Peyer's patch (tissue), 4 donors: ENCODE data around the gene ALDH4A1.

Experiments used
- CTCF ChIP-seq, 6 experiments: fragments of 450-650 bp in 4 of 6; fragments of 200-600 bp in 2 of 6; sonication (generic) in 1 of 6; IDR thresholded peaks; one replicate each; pipeline ENCODE4 v1.5.1; 2017 to 2019; ENCODE audit warnings: antibody characterized with exemption in 6 of 6, mild to moderate bottlenecking in 3 of 6, moderate library complexity in 1 of 6
- POLR2A ChIP-seq, 2 donors: fragments of 450-650 bp; IDR thresholded peaks; one replicate each; pipeline ENCODE4 v1.5.1; 2017; ENCODE audit warnings: antibody characterized with exemption in 2 of 2, mild to moderate bottlenecking in 2 of 2, moderate library complexity in 2 of 2

DNA sequence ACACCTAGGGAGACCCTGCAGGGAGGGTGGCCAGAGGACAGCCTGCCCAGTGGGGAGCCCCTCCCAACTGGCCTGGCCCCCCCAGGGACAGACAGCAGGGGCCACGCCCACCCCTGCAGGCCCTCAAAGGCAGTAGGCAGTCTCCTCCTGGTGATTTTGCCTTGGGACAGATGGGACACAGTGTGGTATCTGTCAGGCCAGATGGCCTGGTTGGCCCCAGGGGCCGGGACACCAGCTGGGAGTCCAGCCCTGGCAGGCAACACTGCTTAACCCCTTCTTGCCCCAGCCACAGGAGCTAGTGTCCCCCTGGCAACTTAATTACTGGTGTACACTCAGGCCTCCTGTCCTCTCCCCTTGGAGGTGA lies 36.3 kb upstream of the ALDH4A1 start:
- TF ChIP-seq CTCF (IDR thresholded peaks at IDR 0.05) (no peak), POLR2A (IDR thresholded peaks at IDR 0.05) (no peak)
